ENCODE results near the gene TSPAN17. TPM values are rescaled to one million over a fixed set of nuclear protein-coding genes. Genes with fewer than 3 reads are reported as not detected.

TSPAN17 gene
- total and polyA plus RNA-seq, 9 of the 15 experiments (the other 6 are each of a cell fraction or from before 2014, with no cell fraction given): 0.73 to 58.3 (median 34.5) TPM

GRCh38 chr5:176697267-176697933, 50.1 kb downstream of the TSPAN17 start (continued):
- TF ChIP-seq ARID4B (CRISPR knock-in tag; IDR thresholded peaks at IDR 0.05) (no peak), THRB (CRISPR knock-in tag; conservative IDR thresholded peaks at IDR 0.05) (no peak), PHB (CRISPR knock-in tag; IDR thresholded peaks at IDR 0.05) (no peak), ZNF217 (CRISPR knock-in tag; IDR thresholded peaks at IDR 0.05) (no peak)
